Endometrial microvascular endothelial cells (primary cell): ENCODE results near the gene ATG2B. TPM values are rescaled to one million over a fixed set of nuclear protein-coding genes. Genes with fewer than 3 reads are reported as not detected.

Source experiments
- in situ Hi-C: cut with HindIII; loops from 2 replicates; pipeline ENCODE4 v1.10.0; 2017; ENCODE audit warnings: low sequenced_read_pairs, low pct_unique_long_range_greater_than_20kb; ENCODE audit errors: inconsistent ontology term
- total RNA-seq: library from RNA; depleted of rRNA; stranded (reverse); fragments of >200 nt; gene quantifications from one replicate; pipeline ENCODE4 v1.2.3, GENCODE V29; 2015; ENCODE audit errors: inconsistent ontology term

The ATG2B gene
- total RNA-seq, 1 donor from 2014 or later: 18.9 TPM

GRCh38 chr14:96280104-96280503 is 83.0 kb downstream of the ATG2B start:
- in situ Hi-C loops: no loop called here

- in situ Hi-C loops: no loop called here
Observed at GRCh38 chr14:96279564-96279963, 83.6 kb downstream of the ATG2B start.

GRCh38 chr14:96277890-96278289 is 85.3 kb downstream of the ATG2B start:
- in situ Hi-C loops: no loop called here

- in situ Hi-C loops: no loop called here
Observed at GRCh38 chr14:96275177-96276112, 87.7 kb downstream of the ATG2B start.

GRCh38 chr14:96274543-96274942 is 88.6 kb downstream of the ATG2B start:
- in situ Hi-C loops: no loop called here

GRCh38 chr14:96274122-96274521 is 89.0 kb downstream of the ATG2B start:
- in situ Hi-C loops: no loop called here

GRCh38 chr14:96273629-96274028 is 89.5 kb downstream of the ATG2B start:
- in situ Hi-C loops: no loop called here

- in situ Hi-C loops: no loop called here
Observed at GRCh38 chr14:96272777-96273473, 90.2 kb downstream of the ATG2B start.

GRCh38 chr14:96271421-96271762 is 91.7 kb downstream of the ATG2B start:
- in situ Hi-C loops: no loop called here

GRCh38 chr14:96270565-96271420 is 92.3 kb downstream of the ATG2B start:
- in situ Hi-C loops: no loop called here

- in situ Hi-C loops: no loop called here
Observed at GRCh38 chr14:96269359-96269710, 93.8 kb downstream of the ATG2B start.

- in situ Hi-C loops: no loop called here
Observed at GRCh38 chr14:96268431-96269358, 94.4 kb downstream of the ATG2B start.

- in situ Hi-C loops: no loop called here
Observed at GRCh38 chr14:96267916-96268315, 95.2 kb downstream of the ATG2B start.

GRCh38 chr14:96267336-96267735 is 95.8 kb downstream of the ATG2B start:
- in situ Hi-C loops: no loop called here

- in situ Hi-C loops: no loop called here
Observed at GRCh38 chr14:96265383-96266095, 97.6 kb downstream of the ATG2B start.

- in situ Hi-C loops: no loop called here
Observed at GRCh38 chr14:96264853-96265252, 98.3 kb downstream of the ATG2B start.

GRCh38 chr14:96264200-96264553 is 99.0 kb downstream of the ATG2B start:
- in situ Hi-C loops: no loop called here
